Stimulated activated CD4-positive, alpha-beta T cell treated with anti-CD3 and anti-CD28 coated beads, TNF-alpha, amount 100 ng/mL, for 48 hours (primary cell): ENCODE data around the gene UPF3A.
A peak's percentile ranks its signal among the peaks of the same experiment; 100 is the strongest.
"Not testable (repeated sequence)": the region's sequence is repeated elsewhere in the genome, so short reads cannot be mapped to it uniquely, and the experiment has no call there.

Experiments used
- DNase-seq, 3 donors: peaks; one replicate each; pipeline ENCODE4 v3.0.0-alpha.2; 2020; ENCODE audit warnings: low read depth in 3 of 3

UPF3A gene

GRCh38 chr13:114264313-114264712 is 17.1 kb upstream of the UPF3A start:
- not testable (repeated sequence) for DNase-seq

GRCh38 chr13:114264886-114265611 is 16.4 kb upstream of the UPF3A start:
- DNase-seq: no peak

- no peak for DNase-seq
These were observed 15.2 kb upstream of the UPF3A start for GRCh38 chr13:114266241-114266640.

- DNase-seq: no peak
These were observed 12.8 kb upstream of the UPF3A start for GRCh38 chr13:114268344-114269280.

GRCh38 chr13:114269281-114269770 is 12.1 kb upstream of the UPF3A start:
- no peak for DNase-seq

- no peak for DNase-seq
These were observed 8.4 kb upstream of the UPF3A start for GRCh38 chr13:114272977-114273376.

GRCh38 chr13:114275304-114275703 is 6.1 kb upstream of the UPF3A start:
- DNase-seq: no peak

- DNase-seq: no peak
These were observed 2.3 kb upstream of the UPF3A start for GRCh38 chr13:114279146-114279545.

GRCh38 chr13:114279758-114280355 is 1.5 kb upstream of the UPF3A start:
- no peak for DNase-seq

GRCh38 chr13:114282041-114282670 is 755 bp downstream of the UPF3A start:
- peak; percentile 1 to 61 (median 9) for DNase-seq

- no peak for DNase-seq
These were observed 2.2 kb downstream of the UPF3A start for GRCh38 chr13:114283576-114283975.

GRCh38 chr13:114284680-114285079 is 3.3 kb downstream of the UPF3A start:
- DNase-seq: no peak

- no peak for DNase-seq
These were observed 3.9 kb downstream of the UPF3A start for GRCh38 chr13:114285166-114285808.

GRCh38 chr13:114286808-114287207 is 5.4 kb downstream of the UPF3A start:
- no peak for DNase-seq

GRCh38 chr13:114288157-114288591 is 6.8 kb downstream of the UPF3A start:
- no peak for DNase-seq

- no peak for DNase-seq
These were observed 15.0 kb downstream of the UPF3A start for GRCh38 chr13:114296448-114296847.

- no peak for DNase-seq
These were observed 15.5 kb downstream of the UPF3A start for GRCh38 chr13:114296902-114297301.

GRCh38 chr13:114298866-114299265 is 17.5 kb downstream of the UPF3A start:
- no peak for DNase-seq

GRCh38 chr13:114299604-114300305 is 18.4 kb downstream of the UPF3A start:
- no peak for DNase-seq

- no peak for DNase-seq
These were observed 22.4 kb downstream of the UPF3A start for GRCh38 chr13:114303700-114304327.
